Inflammatory macrophage (primary cell): ENCODE data around the gene NOL9.
"Not testable (repeated sequence)": the region's sequence is repeated elsewhere in the genome, so short reads cannot be mapped to it uniquely, and the experiment has no call there.

Experiments
- DNase-seq, 2 donors: peaks; one replicate each; pipeline ENCODE4 v3.0.0-alpha.2; 2020 to 2022

NOL9 gene

DNA sequence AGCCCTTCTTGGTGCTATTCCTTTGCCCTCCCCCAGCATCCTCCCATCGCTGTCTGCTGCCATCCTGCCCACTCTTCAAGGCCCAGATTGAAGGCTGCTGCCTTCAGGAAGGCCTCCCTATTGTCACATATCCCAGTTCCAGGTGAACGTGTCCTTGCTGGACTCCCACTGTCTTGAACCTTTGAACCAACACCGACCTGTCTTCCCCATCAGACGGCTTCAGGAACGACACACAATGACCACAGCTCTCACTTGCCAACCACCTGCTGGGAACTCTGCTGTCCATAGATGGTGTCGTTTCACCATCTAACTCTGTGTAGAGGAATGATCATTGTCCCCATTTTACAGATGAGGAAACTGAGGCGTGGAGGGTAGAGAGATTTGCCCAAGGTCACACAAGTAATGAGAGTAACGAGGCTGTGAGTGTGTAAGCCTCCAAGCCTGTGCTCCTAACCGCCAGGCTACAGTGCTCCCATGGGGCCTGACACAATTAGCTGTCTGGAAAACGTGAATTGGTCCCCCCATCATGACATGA lies 53.0 kb downstream of the NOL9 start:
- DNase-seq, result no peak

DNA sequence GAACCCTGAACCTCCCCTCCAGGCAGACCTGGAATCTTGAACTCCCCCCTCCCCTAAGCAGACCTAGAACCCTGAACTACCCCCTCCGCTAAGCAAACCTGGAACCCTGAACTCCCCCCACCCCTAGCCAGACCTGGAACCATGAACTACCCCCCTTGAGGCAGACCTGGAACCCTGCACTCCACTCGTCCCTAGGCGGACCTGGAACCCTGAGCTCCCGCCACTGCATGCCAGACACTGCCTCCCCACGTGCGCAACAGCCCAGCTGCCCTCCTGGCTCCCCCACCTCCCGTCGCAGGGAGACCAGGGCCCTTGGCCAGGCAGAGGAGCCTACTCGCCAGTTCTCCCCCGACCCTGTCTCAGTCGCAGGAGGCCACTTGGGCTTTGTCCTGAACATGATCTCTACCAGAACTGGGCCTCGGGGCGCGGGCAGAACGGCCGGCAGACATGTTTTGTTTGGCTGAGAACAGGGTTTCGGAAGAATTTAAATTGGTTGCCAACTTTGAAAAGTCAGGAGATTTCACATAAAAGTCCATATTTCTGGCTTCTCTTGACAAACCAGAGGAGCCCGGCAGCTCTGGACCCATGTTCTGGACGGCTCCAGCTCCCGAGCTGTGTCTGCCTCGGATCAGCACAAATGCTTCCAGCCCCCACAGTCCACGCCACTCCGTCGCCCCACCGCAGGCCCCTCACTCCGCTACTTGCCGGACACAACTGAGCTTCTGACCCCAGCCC lies 53.6 kb downstream of the NOL9 start:
- no peak for DNase-seq

DNA sequence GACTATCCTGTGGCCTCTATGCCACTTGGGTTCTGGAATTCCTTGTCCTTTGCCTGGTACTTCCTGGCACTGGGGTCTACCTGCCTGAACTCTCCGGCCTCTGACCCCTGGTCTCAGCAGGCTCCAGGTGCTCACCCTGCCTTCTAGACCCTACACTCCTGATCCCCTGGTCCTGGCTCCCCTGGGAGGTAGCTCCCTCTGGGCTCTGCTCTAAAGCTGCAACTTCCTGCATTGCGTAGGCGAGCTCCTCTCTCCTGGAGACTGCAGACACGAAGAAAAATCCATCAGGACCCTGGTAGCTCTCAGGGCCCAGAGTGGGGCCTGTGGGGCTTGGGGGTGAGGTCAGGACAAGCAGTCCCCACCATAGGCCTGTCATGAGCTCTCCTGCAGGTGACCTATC lies 55.0 kb downstream of the NOL9 start:
- no peak for DNase-seq

DNA sequence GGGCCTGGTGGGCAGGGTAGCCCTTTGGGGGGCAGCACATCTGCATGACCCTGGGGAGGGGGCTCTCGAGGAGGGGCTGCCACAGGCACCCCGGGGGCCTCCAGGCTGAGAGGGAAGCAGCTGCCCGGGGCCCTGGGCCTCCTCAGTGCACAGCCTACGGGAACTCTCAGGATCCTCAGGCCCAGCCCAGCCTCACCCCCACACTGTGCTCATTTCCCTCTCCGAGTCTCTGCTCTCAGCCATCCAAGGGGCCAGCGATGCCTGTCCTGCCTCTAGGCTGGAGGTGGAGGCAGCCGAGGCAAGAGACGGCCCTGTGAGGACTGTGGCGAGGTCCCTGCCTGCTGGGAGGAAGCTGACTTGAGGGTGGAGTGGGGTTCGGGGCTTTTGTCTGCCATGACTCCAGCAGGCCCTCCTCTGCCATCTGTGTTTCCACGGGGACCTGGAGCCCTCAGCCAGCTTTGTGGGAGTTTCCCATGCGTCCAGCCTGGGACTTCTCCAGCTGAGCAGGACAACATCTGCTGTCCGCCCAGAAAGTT lies 55.7 kb downstream of the NOL9 start:
- DNase-seq, result peak; percentile 48 to 75

DNA sequence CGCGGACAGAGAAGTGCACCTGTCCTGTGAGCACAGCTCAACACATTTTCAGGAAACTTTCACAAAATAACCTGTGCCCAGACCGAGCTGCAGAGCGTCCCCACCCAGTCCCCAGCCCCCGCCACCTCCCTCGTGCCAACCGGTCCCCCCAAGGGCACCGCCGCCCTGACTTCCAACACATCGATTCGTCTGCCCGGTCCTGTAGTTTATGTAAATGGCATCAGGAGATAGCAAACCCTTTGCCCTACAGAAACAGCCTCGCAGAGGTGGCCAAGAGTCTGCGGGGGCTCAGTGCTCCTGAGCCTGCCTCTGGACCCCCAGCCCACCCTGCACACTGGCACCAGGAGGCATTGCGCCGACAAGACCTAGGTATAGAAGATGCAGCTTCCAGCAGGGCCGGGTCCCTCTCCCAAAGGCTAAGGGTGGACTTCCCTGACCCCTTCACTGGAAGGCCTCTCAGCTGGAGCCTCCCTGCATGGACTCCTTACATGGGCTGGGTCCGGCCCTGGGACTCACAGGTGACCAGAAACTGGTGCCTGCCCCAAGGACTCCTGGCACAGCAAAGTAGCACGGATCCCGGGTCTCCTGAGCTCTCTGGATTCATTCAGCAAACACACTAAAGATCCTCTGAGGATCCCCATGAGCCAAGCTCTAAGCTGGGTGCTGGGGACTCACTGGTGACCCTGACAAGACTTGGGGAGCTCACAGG lies 56.3 kb downstream of the NOL9 start:
- no peak for DNase-seq

DNA sequence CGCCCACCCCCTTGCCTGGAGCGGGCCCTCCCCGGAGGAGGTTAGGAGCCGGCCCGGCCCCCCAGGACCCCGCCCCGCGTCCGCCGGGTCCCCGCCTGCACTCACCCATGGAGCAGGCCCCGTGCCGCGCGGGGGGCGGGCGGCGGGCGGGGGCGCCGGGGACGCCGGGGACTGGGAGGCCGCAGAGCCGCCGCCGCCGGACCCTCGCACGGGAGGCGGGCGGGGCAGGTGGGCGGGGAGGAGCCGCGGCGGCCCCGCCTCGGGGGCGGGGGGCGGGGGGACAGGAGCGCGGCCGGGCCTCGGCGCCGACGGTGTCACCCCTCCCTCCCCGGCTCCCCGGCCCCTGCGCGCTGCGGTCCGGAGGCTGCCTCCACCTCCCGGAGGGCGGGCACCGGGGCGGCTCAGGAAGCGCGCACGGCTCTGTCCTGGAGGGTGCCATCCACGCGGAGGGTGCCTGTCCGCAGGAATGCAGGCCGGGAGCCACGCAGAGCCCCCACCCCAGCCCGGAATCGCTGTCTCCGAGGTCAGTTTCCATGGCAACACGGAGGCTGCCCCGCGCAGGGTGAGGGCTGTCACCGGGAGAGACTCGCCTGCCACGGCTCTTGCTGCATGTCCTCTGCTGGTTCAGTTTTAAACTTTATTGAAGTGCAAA lies 57.0 kb downstream of the NOL9 start:
- DNase-seq, result no peak

DNA sequence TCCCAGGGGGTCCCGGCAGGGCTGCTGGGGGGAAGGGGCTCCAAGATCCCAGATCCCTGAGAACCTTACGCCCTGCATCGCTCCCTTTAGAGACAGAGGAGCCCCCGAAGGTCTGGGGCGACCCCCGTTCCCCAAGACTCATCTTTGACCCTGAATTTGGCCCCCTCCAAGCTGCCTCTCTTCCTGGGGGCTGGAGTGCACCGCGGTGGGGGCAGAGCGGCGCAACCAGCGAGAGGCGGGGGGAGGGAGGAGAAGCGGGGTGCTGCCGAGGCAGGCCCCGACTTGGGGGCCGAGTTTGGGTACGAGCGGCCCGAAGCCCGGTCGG lies 57.5 kb downstream of the NOL9 start:
- no peak for DNase-seq

DNA sequence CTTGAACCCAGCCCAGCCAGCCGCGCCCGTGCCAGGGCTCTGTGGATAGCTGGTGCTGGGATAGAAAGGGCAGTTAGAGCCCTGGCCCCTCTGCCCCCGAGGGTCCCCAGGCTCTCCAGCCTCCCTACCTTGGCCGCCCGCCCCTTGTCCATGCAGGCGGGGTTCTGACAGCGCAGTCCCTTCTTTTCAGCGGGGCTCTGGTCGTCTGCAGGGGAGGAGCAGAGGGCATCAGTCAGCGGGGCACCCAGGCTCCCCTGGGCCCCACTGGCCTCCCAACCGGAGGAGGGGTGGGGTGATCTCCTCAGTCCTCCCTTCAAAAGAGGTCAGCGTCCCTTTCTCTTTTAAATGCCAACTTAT lies 58.0 kb downstream of the NOL9 start:
- DNase-seq, result no peak

DNA sequence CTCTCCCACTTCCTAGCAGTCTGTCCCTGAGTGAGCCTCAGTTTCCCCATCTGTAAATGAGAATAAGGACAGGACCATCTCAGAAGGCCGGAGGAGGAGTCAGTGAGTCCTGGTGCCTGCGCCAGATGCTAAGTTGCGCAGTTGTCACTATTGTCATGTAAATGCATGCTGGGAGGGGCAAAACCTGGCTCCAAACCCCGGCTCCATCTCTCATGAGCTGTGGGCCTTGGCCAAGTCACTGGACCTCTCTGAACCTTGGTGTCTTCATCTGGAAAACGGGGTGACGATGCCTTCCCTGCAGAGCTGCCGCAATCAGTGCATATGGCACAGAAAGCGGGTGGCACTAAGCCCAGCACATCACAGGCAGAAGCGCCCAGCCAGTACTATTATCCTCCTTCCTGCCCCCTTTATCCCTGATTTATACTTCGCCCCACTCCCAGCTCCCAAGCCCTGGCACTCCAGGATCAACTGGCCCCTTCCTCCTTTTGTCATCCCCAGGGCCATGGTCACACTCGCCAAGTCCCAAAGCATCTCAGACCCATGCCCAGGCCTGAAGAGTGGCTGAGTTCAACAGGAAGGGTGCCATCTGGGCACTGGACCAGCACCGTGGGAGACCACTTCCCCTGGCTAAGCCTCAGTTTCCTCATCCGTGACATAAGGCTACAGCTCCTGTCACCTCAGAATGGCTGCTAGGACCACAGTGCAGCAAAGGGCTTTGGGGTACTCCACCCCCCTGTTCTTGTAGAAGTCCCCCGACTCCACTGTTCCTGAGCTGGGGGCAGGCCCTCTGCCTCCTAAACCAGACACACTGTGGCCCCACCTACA lies 58.6 kb downstream of the NOL9 start:
- no peak for DNase-seq

DNA sequence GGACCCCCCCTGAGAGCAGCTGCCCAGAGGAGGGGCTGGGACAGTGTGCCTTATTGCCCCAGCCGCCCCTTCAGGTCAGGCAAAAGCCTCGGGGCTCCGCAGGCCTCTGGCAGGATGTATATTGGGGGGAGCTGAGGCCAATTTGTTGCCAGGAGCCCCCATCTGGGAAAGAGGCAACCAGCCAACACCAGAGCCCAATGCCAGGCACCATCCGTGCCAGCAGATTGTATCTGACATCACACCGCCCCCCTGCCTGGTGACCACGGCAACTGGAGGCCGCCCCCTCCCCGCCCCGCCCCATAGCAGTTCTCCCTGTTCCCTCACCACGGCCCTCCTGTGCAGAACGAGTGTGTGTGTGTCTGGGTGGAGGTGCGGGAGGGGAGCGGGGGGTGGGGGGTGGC lies 59.3 kb downstream of the NOL9 start:
- no peak for DNase-seq

DNA sequence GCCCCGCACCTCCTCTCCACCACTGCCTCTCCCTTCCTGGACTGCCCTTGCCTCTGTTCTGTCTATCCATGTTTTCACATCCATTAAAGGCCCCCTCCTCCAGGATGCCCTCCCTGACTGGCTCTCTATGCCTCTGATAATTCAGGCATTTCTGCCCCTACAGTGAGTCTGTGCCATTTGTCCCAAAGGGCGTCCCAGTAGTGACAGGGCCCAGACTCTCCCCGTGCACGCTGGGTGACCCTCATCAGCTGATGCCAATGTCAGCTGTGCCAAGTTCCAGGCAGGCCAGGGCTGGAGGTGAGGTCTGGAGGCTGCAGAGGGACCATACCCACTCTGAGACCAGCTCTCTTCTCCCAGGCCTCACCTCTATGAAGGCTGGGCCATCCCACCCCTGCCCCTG lies 59.7 kb downstream of the NOL9 start:
- no peak for DNase-seq

DNA sequence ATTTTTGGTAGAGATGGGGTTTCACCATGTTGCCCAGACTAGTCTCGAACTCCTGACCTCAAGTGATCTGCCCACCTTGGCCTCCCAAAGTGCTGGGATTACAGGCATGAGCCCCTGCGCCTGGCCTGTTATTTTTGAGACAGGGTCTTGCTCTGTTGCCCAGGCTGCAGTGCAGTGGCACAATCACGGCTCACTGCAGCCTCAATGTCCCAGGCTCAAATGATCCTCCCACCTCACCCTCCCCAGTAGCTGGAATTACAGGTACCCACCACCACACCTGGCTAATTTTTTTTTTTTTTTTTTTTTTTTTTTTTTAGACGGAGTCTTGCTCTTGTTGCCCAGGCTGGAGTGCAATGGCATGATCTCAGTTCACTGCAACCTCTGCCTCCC lies 60.5 kb downstream of the NOL9 start:
- not testable (repeated sequence) for DNase-seq

DNA sequence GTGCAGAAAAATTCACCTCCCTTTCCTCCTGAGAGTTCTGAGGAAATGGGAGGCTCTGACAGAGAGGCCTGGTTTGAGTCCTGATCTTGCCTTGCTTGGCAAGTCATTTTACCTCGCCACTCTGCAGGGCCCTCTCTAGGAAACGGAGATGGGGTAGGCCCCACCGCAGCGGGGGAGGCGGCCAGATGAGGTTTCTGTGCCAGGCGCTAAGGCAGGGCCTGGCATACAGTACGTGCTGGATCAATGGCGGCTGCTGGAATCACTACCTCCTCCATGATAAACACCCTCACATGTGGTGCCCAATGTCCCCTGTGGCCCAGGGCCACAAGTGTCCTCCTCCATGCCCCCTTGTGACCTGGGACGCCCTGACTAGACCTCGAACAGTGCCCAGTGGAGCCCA lies 62.3 kb downstream of the NOL9 start:
- DNase-seq, result no peak

DNA sequence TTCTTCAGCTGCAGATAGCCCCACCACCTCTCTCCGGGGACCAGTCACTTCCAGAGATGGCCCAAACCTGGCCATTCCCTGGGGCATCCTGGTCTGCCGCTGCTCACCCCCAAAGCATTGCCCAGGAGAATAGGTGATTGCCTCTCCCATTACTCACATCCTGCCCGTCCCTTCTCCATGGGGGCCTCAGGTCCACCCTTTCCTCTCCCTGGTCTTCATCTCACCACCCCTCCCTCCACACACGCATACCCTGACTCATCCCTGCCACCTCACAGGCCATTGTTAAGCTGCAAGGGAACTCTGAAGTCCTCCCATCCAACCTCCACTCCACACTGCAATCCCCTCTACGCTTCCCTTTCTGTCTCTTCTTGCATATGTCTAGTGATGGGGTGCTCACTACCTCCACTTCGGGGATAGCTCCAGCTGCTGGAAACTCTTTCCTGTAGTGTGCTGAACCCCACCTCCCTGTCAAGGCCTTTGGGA lies 62.8 kb downstream of the NOL9 start, which contains the start of gene PLEKHG5:
TSS of gene PLEKHG5 (minus strand) at position 188 of the 483 bp plus-strand sequence. CDS start 14,096 bp downstream, outside the sequence.
- DNase-seq, result no peak

DNA sequence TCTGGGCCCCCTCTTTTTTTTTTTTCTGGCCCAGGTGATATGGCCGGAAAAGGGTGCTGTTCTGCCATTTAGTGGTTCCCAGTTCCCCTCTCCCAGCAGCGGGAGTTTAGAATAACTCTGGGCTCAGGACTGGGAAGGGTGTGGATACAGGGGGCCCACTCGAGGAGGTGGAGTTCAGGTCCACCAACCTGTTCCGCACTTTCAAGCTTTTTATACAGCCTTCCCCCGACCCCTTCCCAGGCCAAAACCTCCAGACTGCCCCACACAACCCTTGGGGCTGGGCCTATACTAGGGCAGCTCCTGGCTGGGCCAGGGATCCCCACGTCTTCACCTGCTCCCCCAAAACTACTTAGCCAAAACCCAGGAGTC lies 63.2 kb downstream of the NOL9 start:
- no peak for DNase-seq

DNA sequence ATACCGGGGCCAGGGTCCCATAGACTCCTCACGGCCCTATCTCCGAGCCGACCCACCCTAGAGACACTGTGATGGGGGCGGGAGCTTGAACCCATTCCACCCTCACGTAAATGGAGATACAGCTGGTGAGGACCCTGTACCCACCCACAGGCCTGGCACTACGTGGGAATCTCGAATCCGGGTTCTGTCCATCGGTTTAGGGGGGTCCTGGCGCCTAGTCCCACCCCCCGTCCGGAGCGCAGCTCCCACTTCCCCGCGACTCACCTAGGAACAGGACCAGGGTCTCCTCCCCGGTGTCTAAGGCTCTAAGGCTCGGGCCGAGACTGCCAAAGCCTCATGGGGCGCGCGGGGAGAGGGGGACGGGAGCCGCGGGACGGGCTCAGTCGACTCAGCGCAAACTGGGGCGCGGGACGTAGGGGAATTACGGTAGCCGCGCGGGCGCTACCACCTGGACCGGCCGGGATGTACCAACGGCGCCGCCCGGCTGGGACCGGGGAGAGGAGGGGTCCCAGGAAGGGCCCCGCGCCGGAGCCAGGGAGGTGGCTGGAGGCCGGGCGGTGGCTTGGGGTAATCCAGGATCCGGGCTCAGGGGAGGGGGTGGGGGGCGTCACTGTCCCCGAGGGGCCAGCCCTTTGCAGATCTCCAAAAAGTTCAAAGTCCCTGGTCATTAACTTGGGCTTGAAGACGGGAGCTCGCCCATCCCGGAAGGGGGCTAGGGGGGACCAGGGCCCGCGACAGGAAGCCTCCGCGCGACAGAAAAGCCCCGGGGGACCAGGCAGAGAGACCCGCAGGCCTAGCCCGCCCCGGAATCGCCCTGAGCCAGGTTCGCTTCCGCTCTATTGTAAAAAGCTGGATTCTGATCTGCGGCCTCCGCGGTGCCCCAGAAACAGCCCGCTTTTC lies 63.9 kb downstream of the NOL9 start:
- no peak for DNase-seq

DNA sequence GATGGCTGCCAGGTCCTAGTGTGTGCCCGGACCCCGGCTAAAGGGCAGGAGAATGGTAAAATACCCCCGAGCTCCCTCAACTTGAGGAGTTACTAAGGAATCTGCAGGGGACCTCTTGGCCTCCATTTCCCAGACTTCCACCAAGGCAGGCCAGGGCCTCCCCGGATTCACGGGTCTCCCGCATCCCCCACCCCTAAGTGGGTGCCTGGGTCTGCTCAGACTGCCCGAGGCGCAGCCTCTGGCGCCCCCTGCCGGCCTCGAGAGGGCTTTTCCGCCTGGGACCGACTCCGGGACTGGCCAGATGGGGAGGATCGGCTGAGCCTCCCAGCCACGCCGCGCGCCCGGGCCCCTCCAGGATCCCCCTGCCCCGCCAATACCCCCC lies 64.5 kb downstream of the NOL9 start:
- peak; percentile 61 to 69 for DNase-seq

DNA sequence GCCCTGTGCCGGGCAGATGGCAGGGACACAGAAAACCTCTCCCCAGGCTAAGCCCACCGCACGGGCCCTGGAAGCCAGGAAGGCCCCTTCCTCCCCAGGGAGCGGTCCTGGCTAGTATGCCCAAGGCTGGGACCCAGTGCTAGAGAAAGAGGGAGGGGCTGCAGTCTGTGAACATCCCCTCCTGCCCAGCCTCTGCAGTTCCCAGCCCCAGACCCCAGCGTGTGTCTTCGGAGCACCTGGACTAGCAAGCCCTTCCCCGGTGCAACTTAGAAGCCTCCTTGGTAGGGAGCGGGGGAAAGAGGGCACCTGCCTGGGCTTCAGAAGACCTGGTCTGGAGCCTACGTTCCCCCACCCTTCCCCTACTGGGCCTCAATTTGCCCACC lies 64.9 kb downstream of the NOL9 start:
- DNase-seq, result no peak

DNA sequence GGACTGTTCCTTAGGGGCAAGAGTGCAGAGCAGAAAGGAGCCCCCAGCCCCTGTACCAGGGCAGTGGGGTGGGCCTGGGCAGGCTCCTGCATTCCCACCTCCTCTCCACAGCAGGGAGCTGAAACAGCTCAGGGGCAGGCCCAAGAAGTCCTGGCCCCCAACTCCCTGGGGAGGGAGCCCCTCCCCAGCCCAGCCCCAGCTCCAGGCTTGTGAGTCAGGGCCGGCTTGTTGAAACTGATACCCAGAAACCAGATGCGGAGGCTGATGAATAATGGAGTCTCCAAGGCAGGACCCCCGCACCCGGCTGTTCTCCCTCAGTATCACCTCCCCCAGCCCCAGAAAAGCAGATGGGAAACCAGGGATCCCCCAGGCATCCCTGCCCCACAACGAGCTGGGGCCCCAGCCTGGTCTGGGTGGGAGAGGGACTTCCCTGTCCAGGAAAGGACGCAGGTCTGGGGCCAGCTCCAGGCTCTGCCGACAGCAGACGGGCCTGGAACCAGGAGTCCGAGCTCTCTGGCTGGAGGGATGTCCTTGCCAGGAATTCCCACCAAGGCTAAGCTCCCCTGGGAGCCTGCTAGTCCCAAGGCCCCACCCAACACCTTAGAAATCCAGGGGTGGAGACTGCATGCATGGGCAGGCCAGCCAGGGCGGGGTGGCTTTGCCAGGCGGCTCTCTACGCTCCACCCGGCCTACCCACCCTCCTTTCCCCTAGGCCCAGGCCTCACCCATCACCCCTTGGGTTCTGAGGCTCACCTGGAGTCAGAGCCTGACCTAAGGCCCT lies 65.5 kb downstream of the NOL9 start:
- DNase-seq, result no peak

DNA sequence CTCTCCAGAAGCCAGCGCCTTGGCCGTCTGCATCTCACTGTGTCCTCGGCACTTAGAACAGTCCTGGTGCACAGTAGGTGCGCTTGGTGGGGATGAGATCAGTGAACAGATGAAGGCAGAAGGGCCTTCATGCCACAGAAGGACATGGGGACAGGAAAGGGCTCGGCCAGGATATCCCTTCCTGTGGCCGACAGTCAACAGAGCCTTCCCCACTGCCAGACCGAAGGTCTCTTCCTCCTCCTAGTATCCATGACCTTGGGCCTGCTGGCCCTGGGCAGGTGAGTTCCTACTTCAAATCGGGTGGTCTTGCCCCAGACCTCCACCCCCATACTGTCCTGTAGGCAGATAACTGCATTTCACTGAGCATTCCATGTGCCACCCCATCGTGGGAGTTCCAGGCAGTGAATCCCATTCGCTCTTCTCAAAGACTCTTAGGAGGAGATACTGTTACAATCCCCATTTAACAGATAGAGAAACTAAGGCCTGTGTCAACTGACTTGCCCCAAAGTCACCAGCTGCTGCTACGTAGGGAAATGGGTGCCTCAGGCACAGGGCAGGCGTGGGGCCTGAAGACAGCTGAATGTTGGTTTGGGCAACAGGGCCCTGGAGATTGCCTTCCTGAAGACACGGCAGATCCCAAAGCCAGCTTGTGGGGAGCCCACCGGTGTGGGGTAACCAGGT lies 66.4 kb downstream of the NOL9 start:
- DNase-seq, result no peak
